T-helper 2 cell treated with Interferon-gamma antibody and Interleukin-4, amounts not matched to agents 5 μg/mL and 100 μg/mL, for 36 hours (primary cell): ENCODE data around the gene SNRNP70.
A peak's percentile ranks its signal among the peaks of the same experiment; 100 is the strongest.
"Not testable (repeated sequence)": the region's sequence is repeated elsewhere in the genome, so short reads cannot be mapped to it uniquely, and the experiment has no call there.

Experiments used
- DNase-seq: peaks from one replicate; pipeline ENCODE4 v3.0.0; 2021; ENCODE audit warnings: low spot score
- H3K27ac Mint-ChIP-seq: one replicate; pipeline ENCODE4 v1.8.0; 2021; ENCODE audit warnings: mild to moderate bottlenecking, mixed read lengths
- H3K27me3 Mint-ChIP-seq: one replicate; pipeline ENCODE4 v1.8.0; 2021; ENCODE audit warnings: low read depth, mixed read lengths
- H3K36me3 Mint-ChIP-seq: one replicate; pipeline ENCODE4 v1.8.0; 2021; ENCODE audit warnings: low read depth, mixed read lengths
- H3K4me1 Mint-ChIP-seq: one replicate; pipeline ENCODE4 v1.8.0; 2021; ENCODE audit warnings: low read depth, mixed read lengths
- H3K4me3 Mint-ChIP-seq: one replicate; pipeline ENCODE4 v1.8.0; 2022; ENCODE audit warnings: mild to moderate bottlenecking, moderate library complexity, mixed read lengths
- H3K9me3 Mint-ChIP-seq: one replicate; pipeline ENCODE4 v1.8.0; 2021; ENCODE audit warnings: mixed read lengths

Gene SNRNP70

GRCh38 chr19:49129238-49129583, 44.0 kb downstream of the SNRNP70 start:
- Mint-ChIP-seq H3K4me1 (peaks cover 19% of the 10 kb centered on the region), H3K4me3 (peak overlapping the region; percentile 36), H3K27ac (no peak overlapping the region), H3K27me3 (peaks cover 2% of the 10 kb centered on the region), H3K36me3 (no peaks in the 10 kb centered on the region), H3K9me3 (no peaks in the 10 kb centered on the region)
- DNase-seq, result no peak

GRCh38 chr19:49130325-49130724, 45.1 kb downstream of the SNRNP70 start:
- Mint-ChIP-seq H3K36me3 (no peaks in the 10 kb centered on the region), H3K4me1 (peaks cover 19% of the 10 kb centered on the region), H3K27me3 (no peaks in the 10 kb centered on the region), H3K9me3 (no peaks in the 10 kb centered on the region), H3K4me3 (no peak overlapping the region), H3K27ac (no peak overlapping the region)
- DNase-seq, result no peak

GRCh38 chr19:49132974-49133609, 47.8 kb downstream of the SNRNP70 start:
- Mint-ChIP-seq H3K4me3 (peak overlapping the region; percentile 85), H3K9me3 (no peaks in the 10 kb centered on the region), H3K27me3 (no peaks in the 10 kb centered on the region), H3K4me1 (peaks cover 19% of the 10 kb centered on the region), H3K27ac (no peak overlapping the region), H3K36me3 (no peaks in the 10 kb centered on the region)
- DNase-seq, result no peak

- no peaks in the 10 kb centered on the region for H3K36me3 Mint-ChIP-seq
- H3K9me3 Mint-ChIP-seq, result no peaks in the 10 kb centered on the region
- no peaks in the 10 kb centered on the region for H3K27me3 Mint-ChIP-seq
- peak; percentile 36 for DNase-seq
- peaks cover 13% of the 10 kb centered on the region for H3K4me1 Mint-ChIP-seq
- peak overlapping the region; percentile 60 for H3K27ac Mint-ChIP-seq
- peak overlapping the region; percentile 85 for H3K4me3 Mint-ChIP-seq
These were observed 48.6 kb downstream of the SNRNP70 start for GRCh38 chr19:49133621-49134454.

DNA sequence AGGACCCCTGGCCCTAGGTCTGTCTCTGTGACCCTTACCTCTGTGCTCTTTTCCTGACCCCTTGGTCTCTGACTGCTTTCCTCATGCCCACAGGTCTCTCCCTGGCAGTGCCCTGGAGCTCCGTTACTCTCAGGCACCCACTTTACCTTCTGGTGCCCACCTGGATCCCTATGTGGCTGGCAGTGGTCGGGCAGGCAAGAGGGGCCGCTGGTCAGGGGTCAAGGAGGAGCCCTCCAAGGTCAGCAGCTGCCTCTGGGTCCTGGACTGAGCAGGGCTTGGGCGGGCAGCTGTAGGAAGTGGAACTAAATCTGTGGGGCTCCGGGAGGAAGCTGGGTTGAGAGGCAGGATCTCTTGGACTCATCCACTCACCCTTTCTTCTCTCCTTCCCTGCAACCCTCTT, 50.4 kb downstream of the SNRNP70 start:
- no peaks in the 10 kb centered on the region for H3K36me3 Mint-ChIP-seq
- DNase-seq, result no peak
- H3K4me3 Mint-ChIP-seq, result no peak overlapping the region
- no peaks in the 10 kb centered on the region for H3K27me3 Mint-ChIP-seq
- no peaks in the 10 kb centered on the region for H3K9me3 Mint-ChIP-seq
- H3K27ac Mint-ChIP-seq, result no peak overlapping the region
- H3K4me1 Mint-ChIP-seq, result peaks cover 9% of the 10 kb centered on the region

GRCh38 chr19:49136771-49137171, 51.5 kb downstream of the SNRNP70 start:
- no peaks in the 10 kb centered on the region for H3K36me3 Mint-ChIP-seq
- H3K4me3 Mint-ChIP-seq, result no peak overlapping the region
- H3K27ac Mint-ChIP-seq, result no peak overlapping the region
- no peak for DNase-seq
- no peaks in the 10 kb centered on the region for H3K9me3 Mint-ChIP-seq
- H3K4me1 Mint-ChIP-seq, result peaks cover 9% of the 10 kb centered on the region
- H3K27me3 Mint-ChIP-seq, result no peaks in the 10 kb centered on the region

DNA sequence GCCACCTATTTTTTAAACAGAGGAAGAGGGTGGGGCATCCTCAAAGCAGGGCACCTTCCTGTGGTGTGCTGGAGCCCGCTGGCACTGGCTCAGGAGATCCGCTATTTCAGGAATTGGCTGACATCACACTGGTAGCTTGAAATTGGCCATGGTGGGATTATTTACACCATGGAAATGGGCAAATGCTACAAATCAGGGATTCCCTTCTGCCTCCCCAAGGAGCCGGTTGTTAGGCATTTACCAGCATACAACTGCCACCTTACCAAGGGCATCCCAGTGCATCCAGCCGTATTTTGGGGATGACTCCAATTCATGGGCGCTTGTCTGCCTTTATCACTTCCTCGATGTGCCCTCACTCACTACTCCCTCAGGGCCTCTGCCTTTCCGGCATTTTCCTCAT, 55.7 kb downstream of the SNRNP70 start:
- Mint-ChIP-seq H3K4me1 (peaks cover 19% of the 10 kb centered on the region), H3K27me3 (peaks cover 2% of the 10 kb centered on the region), H3K4me3 (no peak overlapping the region), H3K36me3 (no peaks in the 10 kb centered on the region), H3K27ac (no peak overlapping the region), H3K9me3 (no peaks in the 10 kb centered on the region)
- DNase-seq, result no peak

- H3K4me1 Mint-ChIP-seq, result peaks cover 18% of the 10 kb centered on the region
- no peak overlapping the region for H3K27ac Mint-ChIP-seq
- no peaks in the 10 kb centered on the region for H3K36me3 Mint-ChIP-seq
- H3K27me3 Mint-ChIP-seq, result peaks cover 4% of the 10 kb centered on the region
- H3K9me3 Mint-ChIP-seq, result no peaks in the 10 kb centered on the region
- no peak for DNase-seq
- peak overlapping the region; percentile 1 for H3K4me3 Mint-ChIP-seq
These were observed 56.1 kb downstream of the SNRNP70 start for GRCh38 chr19:49141352-49141751.

DNA sequence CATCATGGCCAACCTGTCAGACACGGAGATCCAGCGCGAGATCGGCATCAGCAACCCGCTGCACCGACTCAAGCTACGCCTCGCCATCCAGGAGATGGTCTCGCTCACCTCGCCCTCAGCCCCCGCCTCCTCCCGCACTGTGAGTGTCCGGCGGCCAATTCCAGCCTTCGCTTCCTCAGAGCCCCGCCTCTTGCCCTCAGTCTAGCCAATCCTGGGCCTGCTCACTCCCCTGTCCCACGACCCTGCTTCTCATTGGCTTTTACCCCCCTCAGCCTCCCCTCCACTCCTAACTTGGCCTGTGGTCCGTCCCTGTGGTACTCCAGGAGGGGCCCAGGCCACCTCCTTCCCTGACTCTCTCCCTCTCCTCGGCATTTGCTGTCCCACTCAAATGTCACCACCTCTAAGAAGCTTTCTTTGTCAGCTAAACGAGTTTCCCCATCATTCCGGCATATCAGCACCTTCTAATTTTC, 57.6 kb downstream of the SNRNP70 start:
- DNase-seq, result peak; percentile 85
- no peaks in the 10 kb centered on the region for H3K36me3 Mint-ChIP-seq

GRCh38 chr19:49145573-49146407, 60.5 kb downstream of the SNRNP70 start:
- peak overlapping the region; percentile 62 for H3K27ac Mint-ChIP-seq

More for the DNA sequence above, 57.6 kb downstream of the SNRNP70 start:
- H3K4me1 Mint-ChIP-seq, result peaks cover 19% of the 10 kb centered on the region
- peak overlapping the region; percentile 34 for H3K27ac Mint-ChIP-seq
- peak overlapping the region; percentile 87 for H3K4me3 Mint-ChIP-seq
- H3K9me3 Mint-ChIP-seq, result no peaks in the 10 kb centered on the region
- peaks cover 14% of the 10 kb centered on the region for H3K27me3 Mint-ChIP-seq

GRCh38 chr19:49146408-49146770, 61.1 kb downstream of the SNRNP70 start:
- H3K9me3 Mint-ChIP-seq, H3K36me3 Mint-ChIP-seq, H3K27ac Mint-ChIP-seq, DNase-seq: not testable (repeated sequence)
- Mint-ChIP-seq H3K4me3 (peak overlapping the region; percentile 76), H3K4me1 (peaks cover 32% of the 10 kb centered on the region), H3K27me3 (peaks cover 38% of the 10 kb centered on the region)

More at GRCh38 chr19:49145573-49146407, 60.5 kb downstream of the SNRNP70 start:
- DNase-seq, result peak; percentile 73
- no peaks in the 10 kb centered on the region for H3K36me3 Mint-ChIP-seq
- peaks cover 30% of the 10 kb centered on the region for H3K4me1 Mint-ChIP-seq
- peaks cover 35% of the 10 kb centered on the region for H3K27me3 Mint-ChIP-seq
- H3K9me3 Mint-ChIP-seq, result no peaks in the 10 kb centered on the region
- H3K4me3 Mint-ChIP-seq, result peak overlapping the region; percentile 76

DNA sequence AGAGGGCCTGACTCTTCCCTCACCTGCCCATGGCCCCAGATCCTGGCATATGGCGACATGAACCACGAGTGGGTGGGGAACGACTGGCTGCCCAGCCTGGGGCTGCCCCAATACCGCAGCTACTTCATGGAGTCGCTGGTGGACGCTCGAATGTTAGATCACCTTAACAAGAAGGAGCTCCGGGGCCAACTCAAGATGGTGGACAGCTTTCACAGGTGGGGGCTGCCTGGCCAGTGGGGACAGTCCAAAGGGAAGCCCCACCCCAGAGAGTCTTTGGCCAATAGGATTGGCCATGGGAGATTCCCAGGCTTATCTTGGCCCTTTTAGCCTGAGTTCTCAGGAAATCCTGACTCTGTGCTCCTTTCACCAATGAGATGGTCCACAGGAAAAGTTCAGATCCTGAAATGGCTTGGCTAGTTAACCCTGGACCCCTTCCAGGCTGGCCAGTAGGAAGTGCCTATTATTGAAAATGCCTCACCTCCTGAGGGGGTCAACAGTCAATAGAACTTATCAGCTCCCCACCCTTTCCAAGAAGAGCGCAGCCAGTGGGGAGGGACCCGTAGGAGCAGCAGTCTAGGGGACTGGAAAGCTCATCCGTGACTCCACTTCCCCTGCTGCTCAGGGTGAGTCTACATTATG, 62.9 kb downstream of the SNRNP70 start:
- Mint-ChIP-seq H3K9me3 (no peaks in the 10 kb centered on the region), H3K27ac (no peak overlapping the region), H3K4me3 (peak overlapping the region; percentile 79), H3K36me3 (no peaks in the 10 kb centered on the region), H3K4me1 (peaks cover 27% of the 10 kb centered on the region), H3K27me3 (peaks cover 49% of the 10 kb centered on the region)
- DNase-seq, result no peak

DNA sequence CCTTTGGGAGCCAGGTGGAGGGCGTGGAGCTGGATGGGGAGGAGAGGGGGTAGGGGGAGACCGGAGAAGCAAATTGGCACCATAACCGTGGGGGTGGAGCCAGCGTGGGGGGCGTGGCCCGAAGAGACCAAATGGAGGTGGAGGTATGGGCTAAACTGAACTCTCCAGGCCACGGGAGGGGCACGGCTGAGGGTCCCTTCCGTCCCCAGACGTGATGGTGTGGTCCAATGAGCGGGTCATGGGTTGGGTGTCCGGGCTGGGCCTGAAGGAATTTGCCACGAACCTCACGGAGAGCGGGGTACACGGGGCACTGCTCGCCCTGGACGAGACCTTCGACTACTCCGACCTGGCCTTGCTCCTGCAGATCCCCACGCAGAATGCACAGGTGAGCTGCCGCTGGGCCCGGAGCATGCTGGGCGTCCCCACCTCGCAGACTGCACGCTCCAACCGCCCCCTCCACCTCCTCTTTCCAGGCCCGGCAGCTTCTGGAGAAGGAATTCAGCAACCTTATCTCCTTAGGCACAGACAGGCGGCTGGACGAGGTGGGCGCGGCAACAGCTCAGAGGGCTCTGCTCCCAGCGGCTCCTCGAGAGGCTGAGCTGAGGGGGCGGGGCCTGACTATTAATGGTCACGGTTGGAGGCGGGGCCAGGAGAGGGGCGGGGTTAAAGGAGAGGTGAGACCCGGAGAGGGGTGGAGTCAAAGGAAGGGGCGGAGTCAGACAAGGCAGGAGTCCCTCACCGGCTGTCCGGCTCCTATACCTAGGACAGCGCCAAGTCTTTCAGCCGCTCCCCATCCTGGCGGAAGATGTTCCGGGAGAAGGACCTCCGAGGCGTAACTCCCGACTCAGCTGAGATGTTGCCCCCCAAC, 63.8 kb downstream of the SNRNP70 start:
- Mint-ChIP-seq H3K4me1 (peaks cover 26% of the 10 kb centered on the region), H3K27me3 (peaks cover 57% of the 10 kb centered on the region), H3K27ac (no peak overlapping the region), H3K4me3 (peak overlapping the region; percentile 82), H3K36me3 (no peaks in the 10 kb centered on the region), H3K9me3 (no peaks in the 10 kb centered on the region)
- DNase-seq, result peak; percentile 74
